HG03066 (cell line): Measurements from ENCODE around the gene CHURC1.
A peak's percentile ranks its signal among the peaks of the same experiment; 100 is the strongest.

Experiments
- ATAC-seq: cut with Tn5 transposase; IDR thresholded peaks from one replicate; pipeline ENCODE4 v1.9.1; 2021; ENCODE audit warnings: low read depth; ENCODE audit not compliant: unreplicated experiment

Gene CHURC1

GRCh38 chr14:64914237-64915028, at the start of gene CHURC1:
TSS of gene CHURC1 (plus strand) at chr14:64914455. CDS start at chr14:64914496, 41 bp downstream.
- peak; percentile 91 for ATAC-seq

- ATAC-seq: no peak
Observed at GRCh38 chr14:64865109-64865508, 49.1 kb upstream of the CHURC1 start.

- no peak for ATAC-seq
Observed at GRCh38 chr14:64865992-64866391, 48.3 kb upstream of the CHURC1 start.

GRCh38 chr14:64867182-64867581, 47.1 kb upstream of the CHURC1 start:
- no peak for ATAC-seq

- ATAC-seq: no peak
Observed at GRCh38 chr14:64868379-64868778, 45.9 kb upstream of the CHURC1 start.

GRCh38 chr14:64868841-64869240, 45.4 kb upstream of the CHURC1 start:
- ATAC-seq: no peak

- ATAC-seq: no peak
Observed at GRCh38 chr14:64870160-64870559, 44.1 kb upstream of the CHURC1 start.

GRCh38 chr14:64871344-64871743, 42.9 kb upstream of the CHURC1 start:
- no peak for ATAC-seq

GRCh38 chr14:64873506-64874219, 40.6 kb upstream of the CHURC1 start:
- no peak for ATAC-seq

GRCh38 chr14:64875350-64875749, 38.9 kb upstream of the CHURC1 start:
- ATAC-seq: no peak

GRCh38 chr14:64877846-64878245, 36.4 kb upstream of the CHURC1 start:
- ATAC-seq: no peak

- no peak for ATAC-seq
Observed at GRCh38 chr14:64878837-64879634, 35.2 kb upstream of the CHURC1 start.

GRCh38 chr14:64879635-64880220, 34.5 kb upstream of the CHURC1 start, which contains the start of gene SPTB:
TSS of gene SPTB (minus strand) at chr14:64879907. CDS start at chr14:64823094, 56,813 bp downstream.
- no peak for ATAC-seq

- ATAC-seq: no peak
Observed at GRCh38 chr14:64880221-64881121, 33.8 kb upstream of the CHURC1 start.

- ATAC-seq: no peak
Observed at GRCh38 chr14:64885559-64885958, 28.7 kb upstream of the CHURC1 start.

- no peak for ATAC-seq
Observed at GRCh38 chr14:64889352-64889751, 24.9 kb upstream of the CHURC1 start.

GRCh38 chr14:64891173-64891838, 22.9 kb upstream of the CHURC1 start:
- no peak for ATAC-seq

GRCh38 chr14:64891839-64892375, 22.3 kb upstream of the CHURC1 start:
- ATAC-seq: no peak

- ATAC-seq: no peak
Observed at GRCh38 chr14:64899958-64900357, 14.3 kb upstream of the CHURC1 start.
